HCT116 (cell line): Measurements from ENCODE around the gene TMEM11. TPM values are rescaled to one million over a fixed set of nuclear protein-coding genes. Genes with fewer than 3 reads are reported as not detected.

ENCODE experiments used
- ATAC-seq: fragments of 200-7000 bp; cut with Tn5 transposase; 2 replicates; pipeline ENCODE4 v1.9.1; 2020; ENCODE audit warnings: mild to moderate bottlenecking, moderate library complexity
- BruUV-seq: library from RNA; stranded (reverse); fragments of 400-500 nt; replicated peaks from 2 replicates; lab custom pipeline; 2021; lab: Mats Ljungman, UMichigan
- CTCF ChIA-PET: fragments of 300-600 bp; sonication (Branson Sonifier 250); formaldehyde crosslinking; loops from one replicate; lab custom pipeline; 2021; ENCODE audit warnings: antibody characterized with exemption; lab: Charles Lee
- POLR2A ChIA-PET: fragments of 300-600, 350-600 bp; sonication (Branson Sonifier 250); formaldehyde crosslinking; loops from one replicate; lab custom pipeline; 2021; ENCODE audit warnings: antibody characterized with exemption; lab: Charles Lee
- RAD21 ChIA-PET, 2 experiments: fragments of 300-600 bp; sonication (Branson Sonifier 250); formaldehyde crosslinking; loops; one replicate each; lab custom pipeline; 2023; ENCODE audit warnings: low total read pairs in 2 of 2; ENCODE audit not compliant: uncharacterized antibody in 2 of 2, unreplicated experiment in 2 of 2, low non-redundant PET in 1 of 2; lab: Charles Lee
- DNase-seq: peaks from one replicate; pipeline ENCODE4 v3.0.0-alpha.2; 2010; ENCODE audit warnings: low read depth, low spot score
- H2AFZ ChIP-seq: fragments of 200-600 bp; shearing (Covaris generic), sonication (generic); 2 replicates; pipeline ENCODE4 v1.6.1; 2017; ENCODE audit warnings: low read depth, mixed run types, mixed read lengths, antibody characterized with exemption, low read length; ENCODE audit not compliant: poor library complexity, severe bottlenecking
- H3K27ac ChIP-seq: 2 replicates; pipeline ENCODE4 v1.5.1; 2012; ENCODE audit warnings: low read depth, low read length
- H3K27me3 ChIP-seq: fragments of 200-600 bp; sonication (generic); 2 replicates; pipeline ENCODE4 v1.6.1; 2016; ENCODE audit warnings: mixed run types, low read length, mixed read lengths; ENCODE audit not compliant: insufficient read depth
- H3K36me3 ChIP-seq, 2 experiments: fragments of 200-500 bp in 1 of 2; fragments of 200-600 bp in 1 of 2; sonication (Bioruptor generic) in 1 of 2; sonication (generic) in 1 of 2; 2 replicates each; pipeline versions ENCODE4 v1.5.1 to v1.6.1; 2014 to 2016; ENCODE audit warnings: low read length in 2 of 2, inconsistent platforms in 1 of 2, mixed read lengths in 1 of 2, mixed run types in 1 of 2; ENCODE audit not compliant: insufficient read depth in 2 of 2, control insufficient read depth in 1 of 2
- H3K4me1 ChIP-seq, 2 experiments: fragments of 200-600 bp in 1 of 2; sonication (generic) in 1 of 2; 2 replicates each; pipeline versions ENCODE4 v1.5.1 to v1.6.1; 2012 to 2017; ENCODE audit warnings: low read length in 2 of 2, inconsistent platforms in 1 of 2, mild to moderate bottlenecking in 1 of 2, mixed read lengths in 1 of 2, mixed run types in 1 of 2, moderate library complexity in 1 of 2; ENCODE audit not compliant: insufficient read depth in 2 of 2, control insufficient read depth in 1 of 2
- H3K4me2 ChIP-seq: fragments of 200-600 bp; sonication (generic); 2 replicates; pipeline ENCODE4 v1.6.1; 2017; ENCODE audit warnings: mixed run types, low read length, mixed read lengths
- H3K4me3 ChIP-seq, 2 experiments: fragments of 200-600 bp in 1 of 2; sonication (generic) in 1 of 2; replicated peaks in 1 of 2; 2 replicates each; pipeline ENCODE4 v1.5.1; 2011 to 2016; ENCODE audit warnings: low read length in 2 of 2, control low read depth in 1 of 2, low read depth in 1 of 2, mild to moderate bottlenecking in 1 of 2, mixed read lengths in 1 of 2, mixed run types in 1 of 2
- H3K79me2 ChIP-seq: fragments of 200-600 bp; sonication (generic); 2 replicates; pipeline ENCODE4 v1.6.1; 2017; ENCODE audit warnings: mild to moderate bottlenecking, mixed run types, low read length, moderate library complexity, mixed read lengths; ENCODE audit not compliant: insufficient read depth
- H3K9ac ChIP-seq: fragments of 200-600 bp; sonication (generic); 2 replicates; pipeline ENCODE4 v1.6.1; 2016; ENCODE audit warnings: low read length, mixed read lengths
- H3K9me2 ChIP-seq: fragments of 200-600 bp; sonication (generic), shearing (Covaris generic); 2 replicates; pipeline ENCODE4 v1.6.1; 2017; ENCODE audit warnings: mixed run types, mild to moderate bottlenecking, moderate library complexity; ENCODE audit not compliant: insufficient read depth
- H3K9me3 ChIP-seq, 2 experiments: fragments of 200-500 bp in 1 of 2; fragments of 200-600 bp in 1 of 2; sonication (Bioruptor generic) in 1 of 2; sonication (generic) in 1 of 2; 2 replicates each; pipeline ENCODE4 v1.6.1; 2014 to 2017; ENCODE audit warnings: low read length in 2 of 2, mixed read lengths in 2 of 2, inconsistent platforms in 1 of 2, low read depth in 1 of 2, mild to moderate bottlenecking in 1 of 2, mixed run types in 1 of 2, moderate library complexity in 1 of 2; ENCODE audit not compliant: control insufficient read depth in 1 of 2, insufficient read depth in 1 of 2
- H4K20me1 ChIP-seq: fragments of 200-600 bp; sonication (generic), shearing (Covaris generic); 2 replicates; pipeline ENCODE4 v1.6.1; 2017; ENCODE audit warnings: mixed run types, mild to moderate bottlenecking, moderate library complexity; ENCODE audit not compliant: insufficient read depth
- CBX3 ChIP-seq: IDR thresholded peaks from 2 replicates; pipeline ENCODE4 v1.6.1; 2012; ENCODE audit warnings: low read depth
- CEBPB ChIP-seq: IDR thresholded peaks from 2 replicates; pipeline ENCODE4 v1.6.1; 2012; ENCODE audit warnings: low read depth
- EGR1 ChIP-seq: IDR thresholded peaks from 2 replicates; pipeline ENCODE4 v1.6.1; 2012; ENCODE audit warnings: low read depth
- EZH2 ChIP-seq: fragments of 200-600 bp; sonication (generic); IDR thresholded peaks from 2 replicates; pipeline ENCODE4 v1.6.1; 2017; ENCODE audit warnings: antibody characterized with exemption, mixed run types
- EZH2phosphoT487 ChIP-seq: fragments of 200-600 bp; IDR thresholded peaks from 2 replicates; pipeline ENCODE4 v1.6.1; 2018; ENCODE audit warnings: antibody characterized with exemption, borderline replicate concordance
- FOSL1 ChIP-seq: IDR thresholded peaks from 2 replicates; pipeline ENCODE4 v1.6.1; 2012; ENCODE audit warnings: low read depth
- JUND ChIP-seq: IDR thresholded peaks from 2 replicates; pipeline ENCODE4 v1.6.1; 2012
- POLR2A ChIP-seq: IDR thresholded peaks from 2 replicates; pipeline ENCODE4 v1.7.0; 2011; ENCODE audit warnings: borderline replicate concordance; ENCODE audit not compliant: insufficient read depth, insufficient read length; ENCODE audit errors: extremely low read depth
- POLR2AphosphoS5 ChIP-seq: IDR thresholded peaks from 2 replicates; pipeline ENCODE4 v1.6.1; 2011; ENCODE audit warnings: mild to moderate bottlenecking, low read depth, low read length, moderate library complexity
- SIN3A ChIP-seq: IDR thresholded peaks from 2 replicates; pipeline ENCODE4 v1.6.1; 2012; ENCODE audit warnings: low read depth
- SP1 ChIP-seq: IDR thresholded peaks from 2 replicates; pipeline ENCODE4 v1.6.1; 2012; ENCODE audit warnings: low read depth
- SRF ChIP-seq: IDR thresholded peaks from 2 replicates; pipeline ENCODE4 v1.6.1; 2012; ENCODE audit warnings: low read depth
- TCF7L2 ChIP-seq: IDR thresholded peaks from 2 replicates; pipeline ENCODE4 v1.7.0; 2011; ENCODE audit warnings: borderline replicate concordance, inconsistent platforms; ENCODE audit not compliant: insufficient read depth, insufficient read length; ENCODE audit errors: extremely low read depth
- YY1 ChIP-seq: IDR thresholded peaks from 2 replicates; pipeline ENCODE4 v1.6.1; 2011; ENCODE audit warnings: low read length, low read depth, moderate library complexity, mild to moderate bottlenecking; ENCODE audit not compliant: insufficient replicate concordance; ENCODE audit errors: extremely low read depth
- intact Hi-C: fragments of 100-400 bp; cut with micrococcal nuclease; formaldehyde crosslinking; loops from 2 replicates; pipeline ENCODE4 v1.10.0; 2022
- total RNA-seq: library from RNA; stranded (reverse); gene quantifications from one replicate; pipeline ENCODE4 v1.2.1, GENCODE V29; 2021; ENCODE audit not compliant: unreplicated experiment
- TF ChIP-seq, protein P1 (sequence below): IDR thresholded peaks from 2 replicates; pipeline ENCODE4 v1.6.1; 2012; ENCODE audit warnings: low read depth
- TF ChIP-seq, protein P2 (sequence below): IDR thresholded peaks from 2 replicates; pipeline ENCODE4 v1.6.1; 2012
- TF ChIP-seq, protein P3 (sequence below): IDR thresholded peaks from 2 replicates; pipeline ENCODE4 v1.6.1; 2012

The TMEM11 gene
- total RNA-seq, 1 experiment from 2014 or later: 31.0 TPM

DNA sequence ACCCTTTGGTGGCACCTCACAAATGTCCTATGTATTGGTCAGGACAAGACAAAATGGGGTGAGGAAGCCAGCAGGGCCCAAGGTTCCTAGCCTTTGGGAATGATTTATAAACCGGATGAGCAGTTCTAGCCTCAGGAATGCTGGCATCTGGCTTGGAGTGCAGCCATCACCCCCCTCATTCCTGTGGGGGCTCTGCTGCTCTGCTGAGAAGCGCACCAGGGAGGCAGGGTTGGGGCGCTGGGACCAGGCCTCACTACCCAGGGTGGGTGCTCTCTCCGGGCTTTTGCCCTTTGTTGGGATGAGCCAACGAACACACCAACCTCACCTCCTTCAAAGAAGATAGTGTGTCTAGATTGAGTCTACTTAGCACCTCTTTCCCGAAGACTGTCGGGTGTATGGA lies 39.2 kb downstream of the TMEM11 start (continued):
- TF ChIP-seq, protein P1, sequence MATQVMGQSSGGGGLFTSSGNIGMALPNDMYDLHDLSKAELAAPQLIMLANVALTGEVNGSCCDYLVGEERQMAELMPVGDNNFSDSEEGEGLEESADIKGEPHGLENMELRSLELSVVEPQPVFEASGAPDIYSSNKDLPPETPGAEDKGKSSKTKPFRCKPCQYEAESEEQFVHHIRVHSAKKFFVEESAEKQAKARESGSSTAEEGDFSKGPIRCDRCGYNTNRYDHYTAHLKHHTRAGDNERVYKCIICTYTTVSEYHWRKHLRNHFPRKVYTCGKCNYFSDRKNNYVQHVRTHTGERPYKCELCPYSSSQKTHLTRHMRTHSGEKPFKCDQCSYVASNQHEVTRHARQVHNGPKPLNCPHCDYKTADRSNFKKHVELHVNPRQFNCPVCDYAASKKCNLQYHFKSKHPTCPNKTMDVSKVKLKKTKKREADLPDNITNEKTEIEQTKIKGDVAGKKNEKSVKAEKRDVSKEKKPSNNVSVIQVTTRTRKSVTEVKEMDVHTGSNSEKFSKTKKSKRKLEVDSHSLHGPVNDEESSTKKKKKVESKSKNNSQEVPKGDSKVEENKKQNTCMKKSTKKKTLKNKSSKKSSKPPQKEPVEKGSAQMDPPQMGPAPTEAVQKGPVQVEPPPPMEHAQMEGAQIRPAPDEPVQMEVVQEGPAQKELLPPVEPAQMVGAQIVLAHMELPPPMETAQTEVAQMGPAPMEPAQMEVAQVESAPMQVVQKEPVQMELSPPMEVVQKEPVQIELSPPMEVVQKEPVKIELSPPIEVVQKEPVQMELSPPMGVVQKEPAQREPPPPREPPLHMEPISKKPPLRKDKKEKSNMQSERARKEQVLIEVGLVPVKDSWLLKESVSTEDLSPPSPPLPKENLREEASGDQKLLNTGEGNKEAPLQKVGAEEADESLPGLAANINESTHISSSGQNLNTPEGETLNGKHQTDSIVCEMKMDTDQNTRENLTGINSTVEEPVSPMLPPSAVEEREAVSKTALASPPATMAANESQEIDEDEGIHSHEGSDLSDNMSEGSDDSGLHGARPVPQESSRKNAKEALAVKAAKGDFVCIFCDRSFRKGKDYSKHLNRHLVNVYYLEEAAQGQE: no peak
- TF ChIP-seq EZH2phosphoT487 (no peak), SIN3A (no peak), POLR2A (no peak), TCF7L2 (no peak)
- TF ChIP-seq, protein P2, sequence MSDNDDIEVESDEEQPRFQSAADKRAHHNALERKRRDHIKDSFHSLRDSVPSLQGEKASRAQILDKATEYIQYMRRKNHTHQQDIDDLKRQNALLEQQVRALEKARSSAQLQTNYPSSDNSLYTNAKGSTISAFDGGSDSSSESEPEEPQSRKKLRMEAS: no peak

DNA sequence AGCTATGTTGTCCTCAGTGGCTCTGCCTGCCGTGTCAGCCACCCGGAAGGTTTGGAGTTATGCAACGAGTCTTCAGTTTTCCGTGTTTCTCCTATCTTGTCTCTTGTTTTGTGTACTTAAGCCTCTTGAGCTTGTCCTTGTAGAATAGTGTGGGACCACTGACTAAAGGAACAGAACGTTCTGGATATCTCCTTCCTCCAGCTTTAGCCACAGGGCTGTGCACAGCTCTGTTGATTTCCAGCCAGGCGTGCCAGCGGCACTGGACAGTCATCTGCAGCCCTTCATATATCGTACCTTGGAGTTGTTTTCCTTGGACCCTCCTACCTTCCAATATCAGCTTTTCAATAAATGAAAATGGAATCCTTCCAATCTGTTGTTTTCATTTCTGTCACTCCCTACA lies 39.8 kb downstream of the TMEM11 start:
- no peaks in the 10 kb centered on the region for H3K79me2 ChIP-seq
- H3K4me2 ChIP-seq: no peak overlapping the region
- H3K27me3 ChIP-seq: no peaks in the 10 kb centered on the region
- no peaks in the 10 kb centered on the region for H3K4me1 ChIP-seq
- CTCF ChIA-PET: no interaction called here
- no peaks in the 10 kb centered on the region for H4K20me1 ChIP-seq
- no TSS peak for BruUV-seq
- RAD21 ChIA-PET: no interaction called here
- no peak overlapping the region for H3K4me3 ChIP-seq
- no peaks in the 10 kb centered on the region for H3K9me3 ChIP-seq
- no peaks in the 10 kb centered on the region for H3K9me2 ChIP-seq
- no peak overlapping the region for H3K9ac ChIP-seq
- POLR2A ChIA-PET: no interaction called here
- no peak overlapping the region for H2AFZ ChIP-seq
- no peaks in the 10 kb centered on the region for H3K36me3 ChIP-seq
- DNase-seq (no peak), ATAC-seq (no peak)
- intact Hi-C loops: no loop called here
- no peak overlapping the region for H3K27ac ChIP-seq
- no peak for TF ChIP-seq FOSL1
- TF ChIP-seq JUND: no peak
- TF ChIP-seq EGR1: no peak
- no peak for TF ChIP-seq SP1
- TF ChIP-seq, protein P3, sequence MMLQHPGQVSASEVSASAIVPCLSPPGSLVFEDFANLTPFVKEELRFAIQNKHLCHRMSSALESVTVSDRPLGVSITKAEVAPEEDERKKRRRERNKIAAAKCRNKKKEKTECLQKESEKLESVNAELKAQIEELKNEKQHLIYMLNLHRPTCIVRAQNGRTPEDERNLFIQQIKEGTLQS: no peak
- TF ChIP-seq SRF: no peak
- TF ChIP-seq POLR2A: no peak
- TF ChIP-seq, protein P1: no peak
- TF ChIP-seq TCF7L2: no peak
- TF ChIP-seq CEBPB: no peak
- no peak for TF ChIP-seq SIN3A
- TF ChIP-seq EZH2phosphoT487: no peak
- TF ChIP-seq EZH2: no peak
- TF ChIP-seq, protein P2: no peak
- no peak for TF ChIP-seq CBX3
- no peak for TF ChIP-seq YY1
- no peak for TF ChIP-seq POLR2AphosphoS5
